Natural killer cell (primary cell): ENCODE results near the gene LEMD1. TPM values are rescaled to one million over a fixed set of nuclear protein-coding genes. Genes with fewer than 3 reads are reported as not detected.

Experiments
- ATAC-seq, 3 donors: fragments of 150-1000 bp in 2 of 3; fragments of 200-7000 bp in 1 of 3; cut with Tn5 transposase; 1 replicate in 1 of 3; 2 replicates in 2 of 3; pipeline ENCODE4 v1.10.0; 2021; ENCODE audit warnings: mild to moderate bottlenecking in 2 of 3, moderate library complexity in 2 of 3
- DNase-seq, 2 donors: peaks; one replicate each; pipeline versions ENCODE4 v3.0.0 to v3.0.0-alpha.2; 2013 to 2021; ENCODE audit warnings: mixed read lengths in 1 of 2
- H3K27ac ChIP-seq: one replicate; pipeline ENCODE4 v1.5.1; 2013; ENCODE audit warnings: mild to moderate bottlenecking, low read length
- H3K27me3 ChIP-seq: one replicate; pipeline ENCODE4 v1.6.1; 2013; ENCODE audit warnings: low read length; ENCODE audit not compliant: control insufficient read depth, insufficient read depth
- H3K36me3 ChIP-seq: one replicate; pipeline ENCODE4 v1.6.1; 2013; ENCODE audit warnings: low read length; ENCODE audit not compliant: control insufficient read depth, insufficient read depth
- H3K4me1 ChIP-seq: one replicate; pipeline ENCODE4 v1.6.1; 2013; ENCODE audit warnings: low read length; ENCODE audit not compliant: control insufficient read depth, insufficient read depth
- H3K4me3 ChIP-seq: one replicate; pipeline ENCODE4 v1.5.1; 2013; ENCODE audit warnings: low read length
- H3K9me3 ChIP-seq: one replicate; pipeline ENCODE4 v1.6.1; 2013; ENCODE audit warnings: low read length; ENCODE audit not compliant: control insufficient read depth, insufficient read depth
- H3K27ac Mint-ChIP-seq, 2 donors: one replicate each; pipeline ENCODE4 v1.8.0; 2022; ENCODE audit warnings: mild to moderate bottlenecking in 2 of 2, mixed read lengths in 2 of 2, moderate library complexity in 1 of 2
- H3K27me3 Mint-ChIP-seq, 2 donors: one replicate each; pipeline ENCODE4 v1.8.0; 2022; ENCODE audit warnings: low read depth in 2 of 2, mixed read lengths in 2 of 2
- H3K36me3 Mint-ChIP-seq: one replicate; pipeline ENCODE4 v1.8.0; 2022; ENCODE audit warnings: mixed read lengths
- H3K4me1 Mint-ChIP-seq, 2 donors: one replicate each; pipeline ENCODE4 v1.8.0; 2022; ENCODE audit warnings: mixed read lengths in 2 of 2
- H3K4me3 Mint-ChIP-seq: one replicate; pipeline ENCODE4 v1.8.0; 2022; ENCODE audit warnings: mild to moderate bottlenecking, moderate library complexity, mixed read lengths
- H3K9me3 Mint-ChIP-seq, 2 donors: one replicate each; pipeline ENCODE4 v1.8.0; 2022; ENCODE audit warnings: mixed read lengths in 2 of 2
- WGBS: methylation state at CpG from one replicate; pipeline ENCODE4 v1.1.7; 2013; ENCODE audit warnings: missing lambda C conversion rate; ENCODE audit not compliant: insufficient coverage; 5-methylcytosine and 5-hydroxymethylcytosine counted together
- intact Hi-C: fragments of 100-400 bp; cut with micrococcal nuclease; formaldehyde crosslinking; loops from one replicate; pipeline ENCODE4 v1.14.2; 2022
- total RNA-seq, 4 donors: library from RNA; stranded (reverse); fragments of 120-200 nt in 1 of 4; gene quantifications; one replicate each; pipeline versions ENCODE4 v1.2.3 to v1.2.4, GENCODE V29; 2013 to 2022
- TF ChIP-seq, protein P1 (sequence below): fragments of 200-600 bp; IDR thresholded peaks from one replicate; pipeline ENCODE4 v1.8.0; 2022; ENCODE audit warnings: antibody characterized with exemption

LEMD1 gene, protein sequence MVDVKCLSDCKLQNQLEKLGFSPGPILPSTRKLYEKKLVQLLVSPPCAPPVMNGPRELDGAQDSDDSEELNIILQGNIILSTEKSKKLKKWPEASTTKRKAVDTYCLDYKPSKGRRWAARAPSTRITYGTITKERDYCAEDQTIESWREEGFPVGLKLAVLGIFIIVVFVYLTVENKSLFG
- total RNA-seq, result not detected
- total RNA-seq (2013), result 0.18 TPM

DNA sequence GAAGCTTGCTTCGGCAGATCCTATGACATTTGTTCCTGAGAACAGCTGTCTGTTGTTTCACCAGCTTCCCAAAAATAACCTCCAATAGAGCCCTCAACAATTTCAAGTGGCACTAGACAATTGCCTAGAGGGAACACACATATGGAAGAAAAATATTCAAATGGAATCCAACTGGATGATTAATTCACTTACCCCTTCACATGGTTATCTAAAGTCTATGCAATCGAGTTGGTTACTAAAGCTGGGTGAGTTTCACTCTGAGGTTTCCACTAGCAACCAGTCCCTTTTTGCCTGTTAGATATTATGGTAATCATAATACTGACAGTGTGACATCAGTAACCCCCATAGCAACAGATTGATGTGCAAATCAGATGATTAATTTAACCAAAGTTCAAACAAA, at the start of gene LEMD1:
Gene LEMD1 (minus strand): TSS at position 259 of the 400 bp plus-strand sequence. CDS start 1,520 bp downstream, outside the sequence.
- no peak for DNase-seq
- Histone ChIP-seq H3K27me3 (peaks cover 2% of the 10 kb centered on the region), H3K9me3 (no peaks in the 10 kb centered on the region), H3K4me1 (no peaks in the 10 kb centered on the region), H3K36me3 (no peaks in the 10 kb centered on the region), H3K27ac (no peak within 1 kb of the TSS), H3K4me3 (no peak within 1 kb of the TSS)
- H3K9me3 Mint-ChIP-seq, result no peaks in the 10 kb centered on the region
- 57% methylated on average over 1 of the region's 2 CpGs for WGBS
- no peak within 1 kb of the TSS for H3K4me3 Mint-ChIP-seq
- H3K36me3 Mint-ChIP-seq, result no peaks in the 10 kb centered on the region
- TF ChIP-seq, protein P1, sequence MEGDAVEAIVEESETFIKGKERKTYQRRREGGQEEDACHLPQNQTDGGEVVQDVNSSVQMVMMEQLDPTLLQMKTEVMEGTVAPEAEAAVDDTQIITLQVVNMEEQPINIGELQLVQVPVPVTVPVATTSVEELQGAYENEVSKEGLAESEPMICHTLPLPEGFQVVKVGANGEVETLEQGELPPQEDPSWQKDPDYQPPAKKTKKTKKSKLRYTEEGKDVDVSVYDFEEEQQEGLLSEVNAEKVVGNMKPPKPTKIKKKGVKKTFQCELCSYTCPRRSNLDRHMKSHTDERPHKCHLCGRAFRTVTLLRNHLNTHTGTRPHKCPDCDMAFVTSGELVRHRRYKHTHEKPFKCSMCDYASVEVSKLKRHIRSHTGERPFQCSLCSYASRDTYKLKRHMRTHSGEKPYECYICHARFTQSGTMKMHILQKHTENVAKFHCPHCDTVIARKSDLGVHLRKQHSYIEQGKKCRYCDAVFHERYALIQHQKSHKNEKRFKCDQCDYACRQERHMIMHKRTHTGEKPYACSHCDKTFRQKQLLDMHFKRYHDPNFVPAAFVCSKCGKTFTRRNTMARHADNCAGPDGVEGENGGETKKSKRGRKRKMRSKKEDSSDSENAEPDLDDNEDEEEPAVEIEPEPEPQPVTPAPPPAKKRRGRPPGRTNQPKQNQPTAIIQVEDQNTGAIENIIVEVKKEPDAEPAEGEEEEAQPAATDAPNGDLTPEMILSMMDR, result no peak
- ATAC-seq, result no peak
- H3K4me1 Mint-ChIP-seq, result no peaks in the 10 kb centered on the region
- intact Hi-C loops, result no loop called here
- H3K27ac Mint-ChIP-seq, result no peak within 1 kb of the TSS
- peaks cover 25 to 59% of the 10 kb centered on the region in 2 donors for H3K27me3 Mint-ChIP-seq

DNA sequence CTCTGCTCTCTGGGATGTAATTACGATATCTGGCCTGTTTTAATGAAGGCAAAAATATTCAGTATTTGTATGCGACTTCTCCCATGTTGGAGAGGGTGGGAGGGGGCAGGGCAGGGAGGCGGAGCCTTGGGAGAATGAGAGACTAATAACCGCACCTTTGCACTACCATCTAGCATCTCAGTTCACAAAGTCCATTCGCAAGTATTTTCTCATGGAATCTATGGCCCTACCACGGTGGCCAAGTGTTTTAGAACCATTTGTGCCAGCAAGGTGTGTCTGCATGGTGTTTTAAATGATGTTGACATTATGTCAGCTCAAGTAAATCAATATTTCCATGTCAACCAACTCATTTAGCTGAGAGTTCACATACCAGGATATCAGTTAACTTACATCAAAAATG, 48.3 kb upstream of the LEMD1 start:
- Mint-ChIP-seq H3K4me3 (no peak overlapping the region), H3K27me3 (peaks cover 36 to 42% of the 10 kb centered on the region in 2 donors)
- intact Hi-C loops, result no loop called here

DNA sequence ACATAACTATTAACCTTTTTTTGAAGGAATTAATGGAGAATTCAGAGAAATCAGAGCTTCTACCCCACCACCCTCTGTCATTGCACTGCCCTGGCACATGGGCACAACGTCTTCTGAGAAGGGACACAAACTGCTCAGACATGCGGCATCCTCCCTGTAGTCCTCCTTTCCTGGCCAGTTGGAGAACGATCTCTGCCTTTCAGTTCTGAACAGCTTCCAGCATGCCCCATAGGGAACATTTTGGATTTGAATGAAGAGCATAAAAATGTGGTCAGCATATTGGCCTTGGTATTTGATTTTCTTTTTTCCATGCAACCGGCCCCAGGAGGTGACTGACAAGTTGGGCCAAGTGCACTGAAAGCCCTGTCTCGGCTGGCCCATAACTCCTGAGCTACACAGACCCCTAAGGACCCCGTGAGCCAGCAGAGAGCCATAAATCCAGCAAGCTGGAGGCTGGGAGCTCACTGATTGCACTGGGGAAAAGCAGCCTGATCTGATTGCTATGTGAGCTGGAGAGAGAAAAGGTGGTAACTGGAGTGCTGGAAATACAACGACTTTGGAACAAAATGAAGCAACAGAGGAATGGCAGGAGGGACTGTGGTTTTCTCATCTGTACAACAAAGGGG, 44.9 kb upstream of the LEMD1 start:
- intact Hi-C loops, result no loop called here
- WGBS, result 66% methylated on average over 7 of the region's 7 CpGs
- Mint-ChIP-seq H3K36me3 (no peaks in the 10 kb centered on the region), H3K27ac (no peak overlapping the region), H3K9me3 (no peaks in the 10 kb centered on the region), H3K27me3 (peaks cover 14 to 17% of the 10 kb centered on the region in 2 donors), H3K4me1 (no peaks in the 10 kb centered on the region), H3K4me3 (no peak overlapping the region)
- H3K9me3 ChIP-seq, result no peaks in the 10 kb centered on the region
- no peak overlapping the region for H3K4me3 ChIP-seq
- H3K27me3 ChIP-seq, result peaks cover 3% of the 10 kb centered on the region
- TF ChIP-seq, protein P1, result no peak
- no peak overlapping the region for H3K27ac ChIP-seq
- ATAC-seq, result no peak
- no peak for DNase-seq
- no peaks in the 10 kb centered on the region for H3K4me1 ChIP-seq
- no peaks in the 10 kb centered on the region for H3K36me3 ChIP-seq

More for the DNA sequence above, 48.3 kb upstream of the LEMD1 start:
- H3K27ac Mint-ChIP-seq, result no peak overlapping the region
- TF ChIP-seq, protein P1, result no peak
- peaks cover 8 to 12% of the 10 kb centered on the region in 2 donors for H3K4me1 Mint-ChIP-seq
- no peaks in the 10 kb centered on the region for H3K36me3 Mint-ChIP-seq
- Histone ChIP-seq H3K27ac (no peak overlapping the region), H3K36me3 (no peaks in the 10 kb centered on the region), H3K27me3 (no peaks in the 10 kb centered on the region), H3K4me1 (peaks cover 6% of the 10 kb centered on the region), H3K9me3 (peaks cover 5% of the 10 kb centered on the region), H3K4me3 (no peak overlapping the region)
- peaks cover 0 to 2% of the 10 kb centered on the region in 2 donors for H3K9me3 Mint-ChIP-seq
- 95% methylated on average over 6 of the region's 6 CpGs for WGBS
- ATAC-seq (no peak), DNase-seq (no peak)
